ENCODE results near the gene TOR2A.
"Not testable (repeated sequence)": the region's sequence is repeated elsewhere in the genome, so short reads cannot be mapped to it uniquely, and the experiment has no call there.

Gene TOR2A

GRCh38 chr9:127768698-127769097 is 33.6 kb upstream of the TOR2A start:
- DNase-seq (ENCODE audit: low read depth, low spot score): no peak

GRCh38 chr9:127767909-127768331 is 32.8 kb upstream of the TOR2A start:
- DNase-seq (ENCODE audit: low read depth, low spot score): no peak

DNA sequence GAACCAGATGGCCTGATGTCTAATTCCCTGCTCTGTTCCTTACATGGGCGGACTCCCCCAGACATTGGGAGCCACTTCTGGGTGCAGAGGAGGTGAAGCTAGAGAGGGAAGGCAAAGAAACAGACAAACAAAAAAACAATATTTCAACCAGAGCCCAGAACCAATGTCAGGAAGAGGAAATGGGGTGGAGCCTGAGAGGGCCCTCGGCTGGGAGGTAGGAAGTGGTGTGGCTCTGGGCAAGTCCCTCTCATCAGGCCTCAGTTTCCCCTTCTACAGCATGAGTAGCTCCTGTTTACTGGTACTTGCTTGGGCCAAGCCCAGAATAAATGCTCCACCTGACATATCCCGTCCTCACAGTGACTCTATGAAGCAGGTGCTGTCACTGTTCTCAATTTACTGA is 32.3 kb upstream of the TOR2A start:
- DNase-seq (ENCODE audit: low read depth, low spot score): no peak

DNA sequence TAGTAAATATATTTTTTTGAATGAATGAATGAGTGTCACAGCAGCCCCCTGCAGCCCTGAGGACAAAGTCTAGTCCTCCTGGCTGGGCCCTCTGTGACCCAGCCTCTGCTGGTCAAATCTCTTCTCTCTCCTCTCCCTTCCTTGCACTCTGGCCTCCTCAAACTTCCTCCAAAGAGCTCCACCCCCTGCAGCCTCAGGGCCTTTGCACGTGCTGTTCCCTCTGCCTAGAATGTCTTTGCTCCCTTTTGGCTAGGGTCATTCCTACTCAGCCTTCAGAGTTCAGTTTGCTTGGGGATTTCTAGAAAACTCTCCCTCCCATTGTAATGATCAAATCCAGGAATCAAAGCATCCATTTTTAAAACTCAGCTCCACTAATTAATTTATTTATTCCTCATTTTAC is 30.3 kb upstream of the TOR2A start:
- DNase-seq (ENCODE audit: low read depth, low spot score): no peak

GRCh38 chr9:127763918-127764384 is 28.9 kb upstream of the TOR2A start:
- no peak for DNase-seq (ENCODE audit: low read depth, low spot score)

- no peak for DNase-seq (ENCODE audit: low read depth, low spot score)
These were observed 27.1 kb upstream of the TOR2A start for GRCh38 chr9:127762111-127762676.

DNA sequence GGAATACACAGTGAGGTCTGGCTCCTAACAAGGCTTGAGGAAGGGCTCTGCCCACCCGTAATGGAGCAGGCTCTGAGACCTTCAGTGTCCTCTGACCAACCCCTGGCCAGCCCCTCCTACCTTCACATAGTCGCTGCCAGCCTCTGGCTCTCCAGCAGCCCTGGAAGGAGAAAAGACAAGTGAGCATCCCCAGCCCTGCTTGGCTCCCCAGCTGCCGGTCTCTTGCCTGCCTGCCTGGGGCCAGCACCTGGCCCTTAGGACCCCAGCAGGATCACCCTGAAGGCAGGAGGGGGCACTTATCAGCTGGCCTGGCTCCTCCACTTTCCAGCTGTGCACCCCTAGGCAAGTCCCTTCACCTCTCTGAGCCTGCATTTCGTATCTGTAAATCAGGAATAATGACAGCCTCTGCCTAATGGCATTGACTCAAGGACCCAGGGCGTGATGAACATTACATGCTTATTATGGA is 26.4 kb upstream of the TOR2A start:
- no peak for DNase-seq (ENCODE audit: low read depth, low spot score)

DNA sequence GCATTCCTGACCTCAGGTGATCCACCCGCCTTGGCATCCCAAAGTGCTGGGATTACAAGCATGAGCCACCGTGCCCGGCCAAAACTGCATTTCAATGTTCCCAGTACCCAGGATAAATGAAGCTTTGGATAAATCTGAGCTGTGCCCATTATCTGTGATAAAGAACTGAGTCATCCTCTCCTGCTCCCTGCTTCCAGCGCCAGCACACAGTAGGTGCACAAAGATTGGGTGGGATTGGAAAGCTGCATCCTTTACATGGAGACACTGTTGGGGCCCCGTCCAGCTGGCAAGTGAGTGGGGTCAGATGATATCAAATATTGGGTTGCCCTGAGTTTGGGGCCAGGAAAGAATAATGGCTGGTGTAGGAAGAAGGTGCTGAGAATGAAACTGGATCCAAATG is 26.0 kb upstream of the TOR2A start:
- DNase-seq (ENCODE audit: low read depth, low spot score): no peak

GRCh38 chr9:127758843-127759242 is 23.7 kb upstream of the TOR2A start:
- DNase-seq (ENCODE audit: low read depth, low spot score): no peak

DNA sequence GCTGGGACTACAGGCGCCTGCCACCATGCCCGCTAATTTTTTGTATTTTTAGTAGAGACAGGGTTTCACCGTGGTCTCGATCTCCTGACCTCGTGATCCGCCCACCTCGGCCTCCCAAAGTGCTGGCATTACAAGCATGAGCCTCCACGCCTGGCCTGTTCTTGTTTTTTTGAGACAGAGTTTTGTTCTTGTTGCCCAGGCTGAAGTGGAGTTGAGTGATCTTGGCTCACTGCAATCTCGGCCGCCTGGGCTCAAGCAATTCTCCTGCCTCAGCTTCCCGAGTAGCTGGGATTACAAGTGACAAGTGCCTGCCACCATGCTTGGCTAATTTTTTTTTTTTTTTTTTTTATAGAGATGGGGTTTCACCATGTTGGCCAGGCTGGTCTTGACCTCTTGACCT is 21.7 kb upstream of the TOR2A start:
- DNase-seq (ENCODE audit: low read depth, low spot score): not testable (repeated sequence)

GRCh38 chr9:127756233-127756632 is 21.1 kb upstream of the TOR2A start:
- DNase-seq (ENCODE audit: low read depth, low spot score): no peak

GRCh38 chr9:127755061-127756060 is 20.3 kb upstream of the TOR2A start:
- no peak for DNase-seq (ENCODE audit: low read depth, low spot score)

- DNase-seq (ENCODE audit: low read depth, low spot score): no peak
These were observed 19.3 kb upstream of the TOR2A start for GRCh38 chr9:127754099-127755060.

GRCh38 chr9:127753622-127754021 is 18.5 kb upstream of the TOR2A start:
- DNase-seq (ENCODE audit: low read depth, low spot score): no peak

DNA sequence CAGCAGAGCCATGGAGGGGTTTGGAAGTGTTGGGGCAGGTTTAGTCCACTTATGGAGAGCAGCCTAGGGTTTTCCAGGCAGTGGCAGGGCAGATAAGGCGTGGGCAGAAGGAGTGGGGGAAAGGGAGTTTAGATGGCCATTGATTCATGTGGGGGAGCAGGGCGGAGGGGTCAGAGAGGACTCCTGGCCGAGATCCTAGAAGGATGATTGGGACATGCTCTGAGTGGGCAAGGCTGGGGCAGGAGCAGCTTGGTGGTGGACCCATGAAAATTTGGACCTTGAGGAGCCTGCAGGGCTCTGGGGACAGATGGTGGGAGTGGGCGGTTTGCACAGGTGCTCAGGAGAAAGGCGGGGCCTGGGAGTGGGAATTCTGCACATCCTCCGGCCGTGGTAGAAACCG is 18.1 kb upstream of the TOR2A start:
- DNase-seq (ENCODE audit: low read depth, low spot score): no peak

DNA sequence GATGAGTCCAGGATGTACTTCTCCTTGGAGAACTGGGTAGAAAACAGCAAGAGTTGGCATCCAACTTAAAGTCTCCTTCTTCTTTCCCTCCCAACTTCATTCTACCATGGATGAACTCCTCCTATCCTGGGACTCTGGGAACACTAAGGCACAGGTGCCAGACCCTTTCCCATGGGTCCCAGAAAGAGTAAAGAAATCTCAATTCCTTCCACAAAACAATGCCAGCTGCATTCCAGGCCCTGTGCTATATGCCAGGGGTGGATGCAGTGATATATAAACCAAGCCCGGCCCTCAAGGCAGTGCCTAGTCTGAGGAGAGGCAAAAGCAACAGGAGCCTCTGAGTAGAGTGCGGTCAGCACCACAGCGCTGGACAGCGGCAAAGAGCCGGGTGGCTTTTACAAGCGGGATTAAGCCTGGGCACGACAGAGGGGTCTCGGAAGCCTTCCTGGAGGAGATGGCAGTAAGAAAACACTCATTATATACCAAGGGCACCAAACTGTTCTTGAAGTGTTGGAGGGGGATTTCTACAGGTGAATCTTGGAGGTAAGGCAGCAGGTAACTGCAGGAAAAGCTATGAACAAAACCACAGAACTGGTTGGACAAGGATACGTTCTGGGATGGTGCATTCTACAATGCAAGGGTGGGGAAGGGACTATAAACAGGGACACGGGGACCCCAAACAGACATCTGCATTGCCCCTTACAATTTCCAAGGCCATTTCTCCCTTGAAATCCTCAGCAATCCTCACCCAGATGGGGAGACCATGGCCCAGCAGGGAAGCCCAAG is 16.4 kb upstream of the TOR2A start:
- DNase-seq (ENCODE audit: low read depth, low spot score): no peak

DNA sequence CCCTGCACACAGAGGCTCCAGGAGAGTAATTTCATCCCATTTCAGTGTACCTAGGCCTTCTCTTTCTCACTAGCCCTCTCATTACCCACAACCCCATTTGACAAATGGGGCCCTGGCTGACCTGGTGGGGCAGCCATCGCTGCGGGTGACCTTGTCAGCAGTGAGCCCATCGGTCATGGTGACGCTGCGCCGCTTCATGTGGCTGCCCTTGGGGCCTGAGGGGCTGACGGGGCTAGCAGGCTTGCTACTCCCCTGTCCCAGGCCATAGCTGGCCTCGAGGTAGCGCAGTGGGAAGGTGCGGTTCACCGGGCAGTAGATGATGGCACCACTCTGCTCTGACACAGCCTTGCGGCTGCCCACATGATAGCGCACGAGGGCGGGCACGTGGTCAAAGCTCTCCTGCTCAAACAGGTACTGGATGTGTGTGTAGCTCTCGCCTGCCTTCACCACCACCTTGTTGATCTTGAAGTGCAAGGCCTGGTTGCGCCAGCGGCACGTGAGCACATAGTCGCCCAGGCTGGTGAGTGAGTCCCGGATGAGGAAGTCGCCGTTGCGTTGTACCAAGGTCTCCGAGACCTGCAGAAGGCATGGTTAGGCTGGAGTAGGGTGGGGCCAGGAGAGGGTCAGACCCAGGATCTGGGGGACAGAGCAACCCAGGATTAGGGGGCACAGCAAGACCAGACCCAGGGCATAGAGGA is 14.1 kb upstream of the TOR2A start:
- DNase-seq (ENCODE audit: low read depth, low spot score): no peak

GRCh38 chr9:127746959-127747569 is 12.0 kb upstream of the TOR2A start:
- DNase-seq (ENCODE audit: low read depth, low spot score): no peak

GRCh38 chr9:127744398-127745110 is 9.5 kb upstream of the TOR2A start:
- no peak for DNase-seq (ENCODE audit: low read depth, low spot score)

All from smooth muscle cell of the brain vasculature (primary cell).